GM10266 (cell line): Measurements from ENCODE around the gene KEL.
A peak's percentile ranks its signal among the peaks of the same experiment; 100 is the strongest.
"Not testable (repeated sequence)": the region's sequence is repeated elsewhere in the genome, so short reads cannot be mapped to it uniquely, and the experiment has no call there.

Experiments used
- DNase-seq: peaks from one replicate; pipeline ENCODE4 v3.0.0; 2012; ENCODE audit errors: extremely low spot score
- CTCF ChIP-seq: IDR thresholded peaks from 2 replicates; pipeline ENCODE4 v1.5.1; 2012; ENCODE audit warnings: mild to moderate bottlenecking, low read depth; ENCODE audit not compliant: control insufficient read depth, insufficient read depth; ENCODE audit errors: missing control alignments

Gene KEL

GRCh38 chr7:143002106-143002505, 39.9 kb upstream of the KEL start:
- DNase-seq, result peak; percentile 20
- TF ChIP-seq CTCF, result peak; percentile 27

- no peak for TF ChIP-seq CTCF
- no peak for DNase-seq
Observed at GRCh38 chr7:143000648-143001047, 38.5 kb upstream of the KEL start.

GRCh38 chr7:142999793-143000192, 37.6 kb upstream of the KEL start:
- TF ChIP-seq CTCF, result no peak
- no peak for DNase-seq

GRCh38 chr7:142998966-142999365, 36.8 kb upstream of the KEL start:
- TF ChIP-seq CTCF, result no peak
- no peak for DNase-seq

- DNase-seq, result no peak
- no peak for TF ChIP-seq CTCF
Observed at GRCh38 chr7:142997456-142997989, 35.4 kb upstream of the KEL start.

- DNase-seq, result no peak
- no peak for TF ChIP-seq CTCF
Observed at GRCh38 chr7:142992427-142992826, 30.3 kb upstream of the KEL start.

GRCh38 chr7:142984297-142984696, 22.1 kb upstream of the KEL start:
- no peak for DNase-seq
- no peak for TF ChIP-seq CTCF

- no peak for TF ChIP-seq CTCF
- DNase-seq, result no peak
Observed at GRCh38 chr7:142983825-142984224, 21.7 kb upstream of the KEL start.

GRCh38 chr7:142978402-142978801, 16.2 kb upstream of the KEL start:
- DNase-seq, result not testable (repeated sequence)
